Tibial nerve (tissue), 4 donors: ENCODE data around the gene CAMK1.
A peak's percentile ranks its signal among the peaks of the same experiment; 100 is the strongest.

Experiments used
- CTCF ChIP-seq, 5 experiments: fragments of 200-600 bp in 3 of 5; fragments of 450-650 bp in 2 of 5; sonication (generic) in 3 of 5; IDR thresholded peaks; one replicate each; pipeline ENCODE4 v1.5.1; 2016 to 2019; ENCODE audit warnings: antibody characterized with exemption in 5 of 5, mild to moderate bottlenecking in 3 of 5, moderate library complexity in 2 of 5
- EP300 ChIP-seq, 2 donors: sonication (generic); formaldehyde crosslinking; IDR thresholded peaks; one replicate each; pipeline ENCODE4 v1.6.1; 2017; ENCODE audit warnings: antibody characterized with exemption in 2 of 2, mild to moderate bottlenecking in 1 of 2

DNA sequence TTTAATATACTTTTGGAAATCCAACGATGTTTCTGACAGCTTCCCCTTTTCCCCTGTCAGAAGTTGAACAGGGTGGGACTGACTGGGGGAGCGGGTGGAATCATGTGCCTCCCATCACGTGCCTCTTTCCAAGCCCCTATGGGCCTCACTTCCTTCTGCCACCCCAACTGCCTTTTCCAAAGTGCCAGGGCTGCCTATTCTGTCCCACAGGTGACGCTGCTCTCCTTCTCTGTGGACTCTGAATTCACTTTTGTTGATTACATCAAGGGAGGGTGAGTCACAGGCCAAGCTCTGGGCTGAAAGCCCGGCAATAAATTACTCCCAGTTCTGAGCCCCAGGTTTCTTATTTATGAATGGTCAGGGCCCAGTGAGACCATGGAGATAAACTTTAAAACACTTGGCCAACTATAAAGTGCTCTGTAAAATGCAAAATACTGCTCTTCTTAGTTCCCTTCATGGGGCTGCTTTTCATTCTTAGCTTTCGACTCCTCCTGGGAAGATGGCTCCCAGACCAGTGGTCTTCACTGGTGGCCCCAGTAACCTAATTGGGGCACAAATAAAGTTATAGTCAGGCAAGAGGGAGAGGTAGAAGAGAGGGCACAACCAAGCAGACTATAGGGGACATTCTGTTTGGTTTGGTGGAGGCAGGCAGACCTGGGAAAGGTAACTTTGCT lies 53.8 kb downstream of the CAMK1 start:
- TF ChIP-seq CTCF (IDR thresholded peaks at IDR 0.05): peak; percentile 48 to 81 (median 73)
- TF ChIP-seq EP300 (IDR thresholded peaks at IDR 0.05): peak in 1 of 2 donors; percentile 76
